ENCODE measurements around the gene KRTAP5-10.
"Not testable (repeated sequence)": the region's sequence is repeated elsewhere in the genome, so short reads cannot be mapped to it uniquely, and the experiment has no call there.

KRTAP5-10 gene

DNA sequence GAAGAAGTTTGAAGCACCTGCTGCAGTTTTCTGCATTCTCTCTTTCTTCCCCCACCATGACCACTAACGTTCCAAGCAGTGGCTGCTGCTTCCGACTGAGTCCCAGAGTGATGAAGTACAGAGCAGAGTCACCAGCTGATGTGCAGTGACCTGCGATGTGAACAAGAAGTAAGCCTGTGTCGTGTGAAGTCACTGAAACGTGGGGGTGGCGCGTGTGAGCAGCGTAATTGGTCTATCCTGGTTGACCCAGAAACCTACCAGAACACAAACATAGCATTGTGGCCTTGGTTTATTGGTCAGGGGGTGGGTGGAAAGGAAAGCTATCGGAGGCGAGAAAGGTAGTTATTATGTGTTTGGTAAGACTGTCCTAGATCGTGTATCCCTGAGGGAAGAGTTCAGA, 34.8 kb upstream of the KRTAP5-10 start:
- H3K4me3 ChIP-seq = no peak overlapping the region
- peak overlapping the region in 1 of 11 experiments; percentile 40; a peak in 1 of 22 replicates for H3K27ac ChIP-seq
- peak overlapping the region; percentile 19 to 63 (median 34); a peak in 21 of 22 replicates for H3K4me2 ChIP-seq
- H3K27me3 ChIP-seq = no peaks in the 10 kb centered on the region
- H3K9ac ChIP-seq = peak overlapping the region in 1 of 11 experiments; percentile 39; a peak in 1 of 22 replicates
- no peak for TF ChIP-seq Cebpa-rat (IDR thresholded peaks at IDR 0.05)
- H4K20me1 ChIP-seq = no peaks in the 10 kb centered on the region; a peak in 1 of 22 replicates
- no peaks in the 10 kb centered on the region for H3K9me3 ChIP-seq (replicated peaks in 1 of 11)
- H3K36me3 ChIP-seq = no peaks in the 10 kb centered on the region
- H3K4me1 ChIP-seq = peaks cover 0 to 51% (median 30%) of the 10 kb centered on the region in 10 experiments; a peak in 17 of 20 replicates

GRCh38 chr11:71532036-71532610, 33.2 kb upstream of the KRTAP5-10 start:
- no peak for TF ChIP-seq Cebpa-rat (IDR thresholded peaks at IDR 0.05)
- Histone ChIP-seq H3K9ac (no peak overlapping the region), H3K27me3 (no peaks in the 10 kb centered on the region), H4K20me1 (no peaks in the 10 kb centered on the region; a peak in 1 of 22 replicates), H3K4me1 (peaks cover 0 to 46% (median 27%) of the 10 kb centered on the region in 10 experiments; a peak in 17 of 20 replicates), H3K9me3 (replicated peaks in 1 of 11) (no peaks in the 10 kb centered on the region), H3K4me2 (no peak overlapping the region), H3K27ac (no peak overlapping the region), H3K4me3 (no peak overlapping the region), H3K36me3 (no peaks in the 10 kb centered on the region)

DNA sequence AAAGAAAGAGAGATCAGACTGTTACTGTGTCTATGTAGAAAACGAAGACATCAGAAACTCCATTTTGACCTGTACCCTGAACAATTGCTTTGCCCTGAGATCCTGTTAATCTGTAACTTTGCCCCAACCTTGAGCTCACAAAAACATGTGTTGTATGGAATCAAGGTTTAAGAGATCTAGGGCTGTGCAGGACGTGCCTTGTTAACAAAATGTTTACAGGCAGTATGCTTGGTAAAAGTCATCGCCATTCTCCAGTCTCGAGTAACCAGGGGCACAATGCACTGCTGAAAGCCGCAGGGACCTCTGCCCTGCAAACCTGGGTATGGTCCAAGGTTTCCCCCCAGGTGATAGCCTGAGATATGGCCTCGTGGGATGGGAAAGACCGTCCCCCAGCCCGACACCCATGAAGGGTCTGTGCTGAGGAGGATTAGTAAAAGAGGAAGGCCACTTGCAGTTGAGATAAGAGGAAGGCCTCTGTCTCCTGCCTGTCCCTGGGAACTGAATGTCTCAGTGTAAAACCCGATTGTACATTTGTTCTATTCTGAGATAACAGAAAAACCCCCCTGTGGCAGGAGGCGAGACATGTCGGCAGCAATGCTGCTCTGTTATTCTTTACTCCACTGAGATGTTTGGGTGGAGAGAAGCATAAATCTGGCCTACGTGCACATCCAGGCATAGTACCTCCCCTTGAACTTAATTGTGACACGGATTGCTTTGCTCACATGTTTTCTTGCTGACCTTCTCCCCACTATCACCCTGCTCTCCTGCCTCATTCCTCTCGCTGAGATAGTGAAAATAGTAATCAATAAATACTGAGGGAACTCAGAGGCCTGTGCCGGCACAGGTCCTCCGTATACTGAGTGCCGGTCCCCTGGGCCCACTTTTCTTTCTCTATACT, 30.4 kb upstream of the KRTAP5-10 start:
- not testable (repeated sequence) for H3K9me3 ChIP-seq (replicated peaks in 1 of 11); H3K9ac ChIP-seq; H3K36me3 ChIP-seq; H3K27me3 ChIP-seq; H3K4me2 ChIP-seq; H4K20me1 ChIP-seq; H3K4me3 ChIP-seq; H3K27ac ChIP-seq
- H3K4me1 ChIP-seq = peaks cover 0 to 35% (median 28%) of the 10 kb centered on the region in 10 experiments; a peak in 17 of 20 replicates

DNA sequence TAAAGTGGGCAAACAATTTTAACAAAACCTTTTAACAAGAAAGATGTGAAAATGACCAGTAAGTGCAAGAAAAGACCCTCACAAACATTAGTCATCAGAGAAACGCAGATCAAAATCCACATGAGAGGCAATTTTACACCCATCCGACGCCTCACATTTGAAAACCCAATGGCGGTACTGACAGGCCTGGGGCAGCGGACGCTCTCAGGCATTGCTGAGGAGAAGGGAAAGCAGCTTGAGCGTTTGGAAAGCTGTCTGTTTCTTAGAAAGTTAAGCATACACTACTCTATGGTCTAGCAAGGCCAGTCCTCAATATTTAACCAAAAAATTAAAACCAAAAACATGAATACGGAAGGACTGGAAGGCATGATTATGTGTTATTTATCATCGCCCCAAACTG, 29.5 kb upstream of the KRTAP5-10 start:
- H3K4me3 ChIP-seq = no peak overlapping the region
- no peak for TF ChIP-seq Cebpa-rat (IDR thresholded peaks at IDR 0.05)
- H3K36me3 ChIP-seq = peaks cover 0 to 6% (median 0%) of the 10 kb centered on the region in 11 experiments; a peak in 1 of 22 replicates
- no peak overlapping the region for H3K27ac ChIP-seq
- no peak overlapping the region for H3K9ac ChIP-seq
- no peaks in the 10 kb centered on the region for H3K27me3 ChIP-seq
- H4K20me1 ChIP-seq = no peaks in the 10 kb centered on the region; a peak in 1 of 22 replicates
- H3K4me1 ChIP-seq = peaks cover 0 to 27% (median 20%) of the 10 kb centered on the region in 10 experiments; a peak in 16 of 20 replicates
- H3K4me2 ChIP-seq = no peak overlapping the region
- peaks cover 8 to 17% (median 12%) of the 10 kb centered on the region in 11 experiments for H3K9me3 ChIP-seq (replicated peaks in 1 of 11)

GRCh38 chr11:71537537-71537936, 27.8 kb upstream of the KRTAP5-10 start:
- peak overlapping the region in 8 of 11 experiments; percentile 20 to 60 (median 46); a peak in 12 of 22 replicates for H3K4me2 ChIP-seq
- H3K9me3 ChIP-seq (replicated peaks in 1 of 11) = peaks cover 18 to 30% (median 23%) of the 10 kb centered on the region in 11 experiments
- H3K27ac ChIP-seq = no peak overlapping the region

GRCh38 chr11:71537977-71538665, 27.2 kb upstream of the KRTAP5-10 start, which contains the start of gene KRTAP5-8:
Gene KRTAP5-8 (plus strand): TSS chr11:71538025. CDS start chr11:71538056, 31 bp downstream.
- not testable (repeated sequence) for H3K36me3 ChIP-seq, H3K4me3 ChIP-seq, H3K27ac ChIP-seq, H3K27me3 ChIP-seq, H3K9ac ChIP-seq, H4K20me1 ChIP-seq
- peaks cover 13 to 35% (median 31%) of the 10 kb centered on the region in 10 experiments for H3K4me1 ChIP-seq
- peaks cover 18 to 30% (median 23%) of the 10 kb centered on the region in 11 experiments for H3K9me3 ChIP-seq (replicated peaks in 1 of 11)
- H3K4me2 ChIP-seq = peak within 1 kb of the TSS in 8 of 11 experiments; percentile 20 to 60 (median 46); a peak in 13 of 22 replicates

More at GRCh38 chr11:71537537-71537936, 27.8 kb upstream of the KRTAP5-10 start:
- peaks cover 7 to 29% (median 25%) of the 10 kb centered on the region in 10 experiments for H3K4me1 ChIP-seq
- H3K27me3 ChIP-seq = no peaks in the 10 kb centered on the region
- no peak overlapping the region for H3K4me3 ChIP-seq
- no peaks in the 10 kb centered on the region for H4K20me1 ChIP-seq
- peaks cover 0 to 6% (median 0%) of the 10 kb centered on the region in 11 experiments; a peak in 2 of 22 replicates for H3K36me3 ChIP-seq
- no peak overlapping the region for H3K9ac ChIP-seq
- TF ChIP-seq Cebpa-rat (IDR thresholded peaks at IDR 0.05) = no peak

- Histone ChIP-seq H3K4me3 (no peak overlapping the region), H3K4me2 (peak overlapping the region in 7 of 11 experiments; percentile 20 to 52 (median 45); a peak in 9 of 22 replicates), H3K4me1 (peaks cover 18 to 40% (median 36%) of the 10 kb centered on the region in 10 experiments), H3K9ac (no peak overlapping the region), H4K20me1 (no peaks in the 10 kb centered on the region), H3K9me3 (replicated peaks in 1 of 11) (peaks cover 18 to 30% (median 23%) of the 10 kb centered on the region in 11 experiments), H3K36me3 (peaks cover 0 to 6% (median 0%) of the 10 kb centered on the region in 11 experiments; a peak in 2 of 22 replicates), H3K27ac (no peak overlapping the region), H3K27me3 (no peaks in the 10 kb centered on the region)
- TF ChIP-seq Cebpa-rat (IDR thresholded peaks at IDR 0.05) = no peak
Measured at GRCh38 chr11:71538666-71538990, 26.7 kb upstream of the KRTAP5-10 start.

DNA sequence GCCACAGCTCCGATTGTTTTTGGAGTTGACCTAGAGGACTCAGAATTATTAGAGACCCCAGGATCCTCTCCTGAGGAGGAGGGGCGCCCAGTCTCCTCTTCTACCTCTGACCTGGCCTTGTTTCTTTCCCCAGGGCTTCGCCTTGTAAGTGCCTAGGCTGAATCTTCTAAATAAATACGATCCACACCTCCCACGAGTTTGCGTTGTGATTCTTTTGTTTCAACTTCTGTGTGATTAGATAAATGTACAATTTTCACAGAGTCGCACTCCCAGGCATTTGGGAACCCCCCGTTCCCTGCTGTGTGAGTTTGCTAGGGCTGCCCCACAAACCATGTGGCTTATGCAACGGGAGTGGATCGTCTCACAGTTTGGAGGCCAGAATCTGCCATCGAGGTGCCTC, 26.3 kb upstream of the KRTAP5-10 start:
- no peak overlapping the region for H3K27ac ChIP-seq
- TF ChIP-seq Cebpa-rat (IDR thresholded peaks at IDR 0.05) = no peak
- no peak overlapping the region for H3K4me3 ChIP-seq
- H3K27me3 ChIP-seq = no peaks in the 10 kb centered on the region
- peaks cover 0 to 6% (median 0%) of the 10 kb centered on the region in 11 experiments; a peak in 2 of 22 replicates for H3K36me3 ChIP-seq
- H4K20me1 ChIP-seq = no peaks in the 10 kb centered on the region
- H3K9ac ChIP-seq = no peak overlapping the region
- peaks cover 18 to 30% (median 23%) of the 10 kb centered on the region in 11 experiments for H3K9me3 ChIP-seq (replicated peaks in 1 of 11)
- 0 out of 22 replicates have a peak overlapping the region, but pooled peaks of 2 of the 11 experiments have one; percentile 45 to 52 for H3K4me2 ChIP-seq
- H3K4me1 ChIP-seq = peaks cover 22 to 44% (median 40%) of the 10 kb centered on the region in 10 experiments

DNA sequence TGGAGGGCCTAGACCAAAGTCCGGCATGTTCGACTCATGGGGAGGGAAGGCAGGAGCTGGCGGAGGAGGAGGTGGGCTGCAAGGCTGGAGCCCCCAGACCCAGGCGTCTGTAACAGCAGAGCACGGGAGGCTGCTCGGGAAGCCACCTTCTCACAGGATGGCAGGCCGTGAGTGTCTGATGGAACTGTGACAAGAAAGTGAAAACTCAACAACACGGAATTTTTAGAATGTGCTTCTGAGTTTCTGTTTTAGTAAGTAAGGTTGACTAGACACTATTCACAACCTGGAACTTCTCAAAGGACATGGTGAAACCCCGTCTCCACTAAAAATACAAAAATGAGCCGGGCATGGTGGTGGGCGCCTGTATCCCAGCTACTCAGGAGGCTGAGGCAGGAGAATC, 25.4 kb upstream of the KRTAP5-10 start:
- H3K9me3 ChIP-seq (replicated peaks in 1 of 11) = peaks cover 18 to 30% (median 23%) of the 10 kb centered on the region in 11 experiments
- not testable (repeated sequence) for H3K9ac ChIP-seq, H3K27ac ChIP-seq, H4K20me1 ChIP-seq, H3K4me3 ChIP-seq, H3K36me3 ChIP-seq, H3K4me2 ChIP-seq, H3K27me3 ChIP-seq
- peaks cover 29 to 54% (median 49%) of the 10 kb centered on the region in 10 experiments for H3K4me1 ChIP-seq

GRCh38 chr11:71540521-71541304, 24.6 kb upstream of the KRTAP5-10 start:
- not testable (repeated sequence) for H3K9ac ChIP-seq, H3K27ac ChIP-seq, H3K27me3 ChIP-seq, H3K36me3 ChIP-seq, H3K4me3 ChIP-seq, H3K4me2 ChIP-seq, H4K20me1 ChIP-seq
- Histone ChIP-seq H3K9me3 (replicated peaks in 1 of 11) (peaks cover 20 to 37% (median 27%) of the 10 kb centered on the region in 11 experiments), H3K4me1 (peaks cover 35 to 61% (median 56%) of the 10 kb centered on the region in 10 experiments)

All from BLaER1 treated with 17β-estradiol and CSF1 and Interleukin-3, amounts not matched to agents 10 nM and 100 nM (cell line).